GM18502 (cell line): Measurements from ENCODE around the gene HDLBP.

Source experiments
- ATAC-seq: cut with Tn5 transposase; IDR thresholded peaks from one replicate; pipeline ENCODE4 v1.9.1; 2021; ENCODE audit warnings: mild to moderate bottlenecking; ENCODE audit not compliant: unreplicated experiment, poor library complexity

The HDLBP gene, protein sequence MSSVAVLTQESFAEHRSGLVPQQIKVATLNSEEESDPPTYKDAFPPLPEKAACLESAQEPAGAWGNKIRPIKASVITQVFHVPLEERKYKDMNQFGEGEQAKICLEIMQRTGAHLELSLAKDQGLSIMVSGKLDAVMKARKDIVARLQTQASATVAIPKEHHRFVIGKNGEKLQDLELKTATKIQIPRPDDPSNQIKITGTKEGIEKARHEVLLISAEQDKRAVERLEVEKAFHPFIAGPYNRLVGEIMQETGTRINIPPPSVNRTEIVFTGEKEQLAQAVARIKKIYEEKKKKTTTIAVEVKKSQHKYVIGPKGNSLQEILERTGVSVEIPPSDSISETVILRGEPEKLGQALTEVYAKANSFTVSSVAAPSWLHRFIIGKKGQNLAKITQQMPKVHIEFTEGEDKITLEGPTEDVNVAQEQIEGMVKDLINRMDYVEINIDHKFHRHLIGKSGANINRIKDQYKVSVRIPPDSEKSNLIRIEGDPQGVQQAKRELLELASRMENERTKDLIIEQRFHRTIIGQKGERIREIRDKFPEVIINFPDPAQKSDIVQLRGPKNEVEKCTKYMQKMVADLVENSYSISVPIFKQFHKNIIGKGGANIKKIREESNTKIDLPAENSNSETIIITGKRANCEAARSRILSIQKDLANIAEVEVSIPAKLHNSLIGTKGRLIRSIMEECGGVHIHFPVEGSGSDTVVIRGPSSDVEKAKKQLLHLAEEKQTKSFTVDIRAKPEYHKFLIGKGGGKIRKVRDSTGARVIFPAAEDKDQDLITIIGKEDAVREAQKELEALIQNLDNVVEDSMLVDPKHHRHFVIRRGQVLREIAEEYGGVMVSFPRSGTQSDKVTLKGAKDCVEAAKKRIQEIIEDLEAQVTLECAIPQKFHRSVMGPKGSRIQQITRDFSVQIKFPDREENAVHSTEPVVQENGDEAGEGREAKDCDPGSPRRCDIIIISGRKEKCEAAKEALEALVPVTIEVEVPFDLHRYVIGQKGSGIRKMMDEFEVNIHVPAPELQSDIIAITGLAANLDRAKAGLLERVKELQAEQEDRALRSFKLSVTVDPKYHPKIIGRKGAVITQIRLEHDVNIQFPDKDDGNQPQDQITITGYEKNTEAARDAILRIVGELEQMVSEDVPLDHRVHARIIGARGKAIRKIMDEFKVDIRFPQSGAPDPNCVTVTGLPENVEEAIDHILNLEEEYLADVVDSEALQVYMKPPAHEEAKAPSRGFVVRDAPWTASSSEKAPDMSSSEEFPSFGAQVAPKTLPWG (N-terminal part only)

DNA sequence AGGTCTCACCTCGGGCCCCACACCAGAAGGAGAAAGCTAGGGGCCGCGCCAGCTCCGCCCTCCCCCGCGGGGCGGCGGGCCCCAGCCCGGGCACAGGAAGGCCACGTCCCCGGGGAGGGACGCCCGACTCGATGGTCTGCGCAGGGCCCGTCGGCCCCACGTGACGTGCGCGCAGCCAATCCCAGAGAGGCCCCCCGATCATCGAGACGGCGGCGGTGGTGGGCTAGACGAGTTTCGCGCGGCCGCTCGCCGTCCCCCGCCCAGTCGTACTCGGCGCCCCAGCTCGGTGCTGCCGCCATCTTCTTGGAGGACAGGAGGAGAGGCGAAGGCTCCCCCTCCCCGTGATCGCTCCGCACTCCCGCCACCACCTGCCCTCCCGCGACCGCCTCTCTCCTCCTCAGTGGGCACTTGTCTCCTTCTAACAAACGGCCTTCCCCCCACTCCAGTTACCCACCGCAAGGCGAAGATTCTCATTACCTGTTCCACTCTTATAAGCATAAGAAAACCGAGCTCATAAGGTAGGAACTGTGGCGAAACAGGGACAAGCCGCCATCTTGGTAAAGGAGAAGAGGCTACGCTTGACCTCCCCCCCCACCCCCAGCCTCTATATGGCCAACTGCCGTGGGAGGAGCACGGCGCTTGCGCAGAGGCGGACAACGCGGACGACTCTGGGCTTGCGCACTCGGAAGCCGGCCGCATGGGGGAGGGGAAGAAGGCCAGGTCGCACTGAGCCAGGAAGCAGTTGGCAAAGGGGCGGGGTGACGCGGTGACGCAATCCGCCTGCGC is at the start of gene HDLBP:
Gene HDLBP (minus strand): TSS at position 580 of the 786 bp plus-strand sequence. CDS start 48,803 bp downstream, outside the sequence.
- peak; percentile 72 for ATAC-seq

DNA sequence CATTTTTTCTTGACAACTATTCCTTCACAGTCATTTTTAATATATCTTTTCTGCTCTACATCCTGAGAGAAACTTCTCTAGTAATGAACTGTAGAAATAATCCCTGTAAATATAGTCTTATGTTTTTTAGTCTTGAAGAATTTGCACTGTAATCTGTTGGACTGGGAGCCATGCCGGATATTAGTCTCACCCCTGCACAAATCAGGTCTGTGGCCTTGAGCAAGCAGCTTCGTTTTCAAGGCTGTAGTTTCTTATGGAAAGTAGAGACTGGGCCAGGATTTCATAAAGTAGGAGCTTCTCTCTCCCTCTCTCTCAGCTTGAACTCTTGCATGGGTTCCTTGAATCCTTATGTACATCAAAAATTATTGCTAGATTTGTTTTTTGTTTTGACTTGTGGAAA is 49.3 kb upstream of the HDLBP start:
- ATAC-seq, result no peak

DNA sequence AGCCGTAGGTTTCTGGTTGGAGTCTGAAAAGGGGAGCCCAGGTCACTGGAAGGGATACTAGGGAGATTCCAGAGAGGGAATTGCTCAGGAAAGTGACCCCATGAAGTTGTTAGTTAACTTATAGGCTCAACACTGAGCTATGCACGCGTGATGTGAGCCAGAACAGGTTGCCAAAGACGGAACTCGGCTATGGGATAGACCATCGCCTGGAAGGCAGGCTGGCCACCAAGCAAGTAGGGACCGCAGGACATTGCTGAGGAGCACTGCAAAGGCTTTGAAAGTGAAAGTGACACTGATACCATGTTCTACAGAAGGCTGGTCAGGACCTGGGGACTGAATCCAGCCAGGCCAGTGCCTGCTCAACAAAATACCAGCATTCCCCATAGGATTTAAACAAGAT is 48.0 kb upstream of the HDLBP start:
- ATAC-seq, result no peak

DNA sequence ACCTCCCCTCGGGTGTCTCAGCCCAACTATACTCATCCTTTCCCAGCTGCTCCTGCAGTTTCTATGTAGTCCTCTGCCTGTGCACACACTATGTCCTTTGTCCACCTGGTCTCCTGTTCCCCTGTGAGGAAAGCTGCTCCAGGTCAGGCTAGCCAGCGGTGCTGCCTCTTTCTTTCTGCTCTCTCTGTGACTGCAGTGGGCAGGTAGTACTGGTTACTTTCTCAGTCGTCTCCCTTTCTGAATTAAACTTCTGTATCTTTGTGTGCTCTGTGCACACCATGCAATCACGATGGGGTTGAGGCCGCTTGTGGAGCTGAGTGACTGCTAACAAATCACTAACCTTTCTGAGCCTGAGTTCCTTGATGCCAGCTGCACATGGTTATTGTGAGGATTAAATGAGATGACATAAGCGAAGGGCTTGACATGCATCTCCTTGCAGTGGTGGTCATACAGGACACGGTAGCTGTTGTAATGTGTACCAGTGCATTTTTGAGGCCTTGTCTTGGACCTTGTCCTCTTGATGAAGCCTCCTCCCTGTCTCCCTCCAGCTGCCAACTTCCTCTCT is 44.1 kb upstream of the HDLBP start:
- ATAC-seq, result no peak

DNA sequence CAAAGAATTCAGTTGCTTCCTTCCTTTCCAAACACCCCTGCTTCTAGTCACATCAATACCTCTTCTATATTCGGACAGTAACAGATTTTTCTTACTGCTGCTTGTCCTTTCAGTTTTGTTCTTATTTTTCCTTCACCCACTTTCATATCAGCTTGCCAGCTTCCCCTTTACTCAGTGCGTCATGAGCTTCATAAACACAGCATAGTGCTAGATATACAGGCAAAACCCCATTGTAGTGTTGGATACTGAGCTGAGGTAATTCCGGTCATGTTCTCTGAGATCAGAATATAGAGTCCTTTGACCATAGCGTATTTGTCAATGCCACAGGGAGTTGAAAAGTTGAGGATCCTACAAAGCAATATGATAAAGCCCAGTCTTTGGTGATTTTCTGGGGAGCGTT is 43.0 kb upstream of the HDLBP start:
- peak; percentile 40 for ATAC-seq

DNA sequence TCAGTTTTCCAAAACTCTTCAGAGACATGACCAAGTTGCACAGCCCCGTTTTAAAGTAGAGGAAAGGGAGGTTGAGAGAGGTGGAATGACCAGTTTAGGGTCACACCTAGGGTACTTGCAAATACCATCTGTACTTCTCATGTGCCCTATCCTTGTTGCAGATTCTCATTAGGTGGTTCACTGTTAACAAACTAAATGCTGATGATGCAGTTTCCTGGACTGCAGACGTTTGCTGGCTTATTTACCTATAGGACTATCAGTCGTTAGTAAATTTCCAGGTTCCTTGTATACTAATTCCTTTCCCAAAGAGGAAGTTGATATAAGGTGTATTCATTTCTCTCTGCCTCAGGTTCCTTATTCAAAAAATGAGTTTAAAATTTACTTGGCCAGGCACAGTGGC is 42.1 kb upstream of the HDLBP start:
- ATAC-seq, result no peak

DNA sequence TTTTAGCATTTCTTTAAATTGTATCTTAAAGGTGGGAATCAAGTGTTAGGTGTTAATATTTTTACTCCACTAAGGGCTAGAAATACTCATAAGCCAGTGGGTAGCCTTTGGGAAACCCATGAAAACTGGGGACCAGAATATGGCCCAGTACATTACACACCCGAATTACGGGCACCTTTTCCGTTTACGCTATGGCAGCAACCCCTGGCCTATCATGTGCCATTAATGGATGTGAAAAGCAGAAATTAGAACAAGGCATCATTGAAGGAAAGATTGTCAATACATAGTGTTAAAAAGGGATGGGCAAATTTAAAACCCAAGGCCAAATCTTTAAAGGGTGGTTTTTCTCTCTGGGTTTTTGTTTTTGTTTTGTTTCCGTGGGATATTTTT is 41.4 kb upstream of the HDLBP start:
- no peak for ATAC-seq

DNA sequence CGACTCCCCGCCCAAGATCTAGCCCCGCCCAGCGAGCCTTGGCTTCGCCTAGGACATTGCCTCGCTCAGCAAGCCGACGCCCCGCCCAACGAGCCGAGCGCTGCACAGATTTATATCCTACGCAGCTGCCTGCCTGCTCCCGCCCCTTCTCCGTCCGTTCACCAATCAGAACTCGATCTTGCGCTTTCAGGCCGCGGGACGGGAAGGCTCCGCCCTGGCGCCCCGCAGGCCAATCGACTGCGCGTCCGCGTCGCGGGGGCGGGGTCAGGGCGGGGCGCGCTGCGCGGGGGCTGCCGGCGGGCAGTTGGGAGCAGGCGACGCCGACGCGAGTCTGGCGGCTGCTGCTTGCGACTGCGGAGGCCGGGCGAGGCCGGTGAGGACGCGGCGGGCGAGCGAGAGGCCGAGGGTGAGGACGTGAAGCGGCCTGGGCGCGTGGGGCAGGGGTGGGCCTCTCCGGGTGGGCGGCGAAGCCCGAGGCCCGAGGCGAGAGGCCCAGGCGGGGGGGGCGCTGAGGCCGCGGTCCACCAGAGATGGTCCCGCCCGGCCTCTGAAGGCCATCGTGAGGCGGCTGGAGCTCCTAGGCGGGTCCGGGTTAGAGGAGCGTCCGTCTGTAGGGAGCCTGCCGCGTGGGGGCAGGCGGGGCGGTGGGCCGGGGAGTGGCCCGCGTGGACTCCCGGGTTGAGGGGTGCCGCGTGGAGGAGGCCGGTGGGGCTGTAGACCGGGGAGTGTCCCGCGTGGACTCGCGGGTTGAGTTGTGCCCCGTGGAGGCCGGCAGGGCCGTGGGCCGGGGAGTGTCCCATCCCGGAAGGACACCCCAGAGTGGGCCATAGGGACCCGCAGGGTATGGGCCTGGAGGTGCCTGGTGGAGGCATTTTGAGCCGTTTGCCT is 40.8 kb upstream of the HDLBP start, which contains the start of gene FARP2:
Gene FARP2 (plus strand): TSS at position 303 of the 888 bp plus-strand sequence. CDS start 16,823 bp downstream, outside the sequence.
- peak; percentile 80 for ATAC-seq

DNA sequence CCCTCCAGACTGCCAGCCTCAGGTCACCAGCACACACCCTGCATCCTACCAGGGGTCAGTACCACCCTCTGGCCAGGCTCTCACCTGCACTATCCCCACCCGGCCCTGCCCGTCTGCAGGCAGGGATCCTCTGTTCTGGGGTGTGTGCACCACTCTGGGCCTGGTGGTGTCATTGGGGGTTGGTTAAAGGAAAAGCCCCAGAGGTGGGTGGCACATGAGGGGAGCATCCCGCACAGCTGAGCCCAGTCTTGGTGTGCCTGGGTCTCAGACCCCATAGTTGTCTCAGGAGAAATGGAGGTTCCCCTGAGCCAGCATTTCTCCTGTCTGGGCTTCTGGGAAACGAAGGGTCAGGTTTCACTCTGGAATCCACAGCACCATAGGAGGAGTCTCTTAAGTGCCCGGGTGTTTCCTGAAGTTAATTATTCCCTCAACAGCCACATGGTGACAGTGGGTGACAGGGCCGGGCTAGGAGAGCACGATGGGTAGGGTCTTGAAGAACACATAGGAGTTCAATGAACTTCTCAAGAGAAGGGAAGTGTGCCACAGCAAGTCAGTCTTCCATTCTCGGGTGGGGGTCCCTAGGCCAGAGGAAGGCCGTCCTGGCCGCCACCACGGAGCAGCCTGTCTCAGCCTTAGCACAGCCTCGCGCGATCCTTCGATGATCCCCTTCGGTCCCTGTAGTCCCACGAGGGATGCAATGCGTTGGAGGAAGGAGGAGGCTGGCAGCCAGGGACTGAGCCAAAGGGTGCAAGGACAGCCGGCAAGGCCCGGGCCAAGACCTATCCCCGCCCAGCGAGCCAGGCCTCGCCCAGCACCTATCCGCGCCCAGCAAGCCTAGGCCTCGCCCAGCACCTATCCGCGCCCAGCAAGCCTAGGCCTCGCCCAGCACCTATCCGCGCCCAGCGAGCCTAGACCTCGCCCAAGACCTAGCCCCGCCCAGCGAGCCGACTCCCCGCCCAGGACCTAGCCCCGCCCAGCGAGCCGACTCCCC is 39.5 kb upstream of the HDLBP start:
- no peak for ATAC-seq

DNA sequence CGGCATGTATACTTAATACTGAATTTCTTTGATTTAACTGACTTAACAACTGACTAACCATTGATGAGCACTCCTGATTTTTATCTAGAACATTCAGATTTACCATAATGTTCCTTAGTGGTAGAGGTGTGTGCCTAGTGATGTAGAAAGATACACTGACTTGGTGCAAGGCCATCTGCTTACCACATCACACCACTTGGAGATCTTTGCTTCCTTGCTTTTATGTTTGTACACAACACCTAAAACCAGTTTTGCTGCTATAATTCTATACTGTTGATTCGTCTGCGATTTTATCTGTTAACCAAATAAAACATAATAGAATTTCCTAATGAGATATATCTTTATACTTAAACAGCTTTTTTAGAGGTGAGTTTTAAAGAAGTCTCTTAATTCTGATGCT is 36.8 kb upstream of the HDLBP start:
- no peak for ATAC-seq

DNA sequence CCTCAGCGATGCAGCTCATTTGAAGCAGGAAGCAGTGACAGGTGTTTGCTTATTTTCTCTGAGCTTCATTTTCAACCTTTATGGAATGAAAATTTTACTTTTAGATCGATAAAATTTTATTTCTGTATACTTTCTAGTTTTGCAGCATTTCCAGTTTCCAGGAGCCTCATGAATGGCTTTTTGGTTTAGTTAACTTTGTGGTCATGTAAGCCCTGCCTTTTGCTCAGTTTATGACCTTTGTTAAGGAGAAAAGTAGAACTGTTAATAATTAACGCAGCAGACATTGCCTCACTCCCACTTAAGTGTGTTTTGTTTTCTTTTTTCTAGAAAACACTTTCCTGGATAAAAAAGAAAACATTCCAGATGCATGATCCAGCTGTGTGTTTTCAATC is 36.2 kb upstream of the HDLBP start:
- ATAC-seq, result no peak

DNA sequence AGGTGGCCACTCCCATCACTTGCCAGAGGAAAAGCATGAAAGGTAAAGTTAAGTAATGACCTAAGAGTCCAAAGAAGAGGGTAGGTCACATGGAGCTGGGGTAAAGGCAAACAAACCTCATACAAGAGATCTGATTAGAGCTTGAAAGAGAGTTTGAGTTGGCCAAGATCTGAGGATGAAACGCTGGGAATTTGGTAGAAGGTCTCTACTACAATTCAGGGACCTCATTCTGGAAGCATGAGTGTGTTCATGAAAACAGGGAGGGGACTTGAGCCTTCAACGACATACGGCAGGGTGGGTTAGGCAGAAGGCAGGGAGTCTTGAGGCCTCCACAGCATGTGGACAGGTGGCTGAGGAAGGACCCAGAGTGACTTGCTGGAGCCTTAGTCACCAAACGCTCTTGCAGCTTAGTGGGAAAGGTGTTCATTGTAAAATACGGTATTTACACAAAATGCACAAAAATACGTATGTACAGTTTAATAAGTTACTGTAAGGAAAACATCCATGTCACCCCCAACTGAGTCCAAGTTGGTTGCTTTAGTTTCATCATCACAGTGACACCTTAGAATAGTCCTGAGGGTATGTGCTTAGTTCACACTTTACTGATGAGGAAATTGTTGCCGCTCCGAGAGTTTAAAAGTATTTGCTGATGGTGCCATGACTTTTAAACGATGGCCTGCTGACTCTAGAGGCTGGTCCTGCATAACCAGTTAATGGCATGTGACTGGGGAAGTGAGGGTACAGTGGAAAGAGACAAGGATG is 35.6 kb upstream of the HDLBP start:
- ATAC-seq, result no peak

DNA sequence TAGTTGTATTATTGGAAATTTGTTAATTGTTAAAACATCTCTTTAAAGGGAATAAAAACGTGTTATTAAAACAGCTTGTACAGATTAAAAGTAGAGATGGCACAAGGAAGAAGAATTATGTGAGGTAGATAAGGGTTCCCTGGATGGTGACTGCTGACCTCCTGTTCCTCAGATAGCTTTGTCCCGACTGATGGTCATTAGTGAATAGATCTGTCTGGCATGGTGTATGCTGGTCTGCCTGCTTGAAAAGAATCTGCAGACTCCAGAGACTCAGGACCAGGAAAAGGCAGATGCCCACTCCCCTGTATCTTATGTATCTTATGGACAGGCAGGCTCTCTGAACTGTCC is 35.0 kb upstream of the HDLBP start:
- ATAC-seq, result no peak

DNA sequence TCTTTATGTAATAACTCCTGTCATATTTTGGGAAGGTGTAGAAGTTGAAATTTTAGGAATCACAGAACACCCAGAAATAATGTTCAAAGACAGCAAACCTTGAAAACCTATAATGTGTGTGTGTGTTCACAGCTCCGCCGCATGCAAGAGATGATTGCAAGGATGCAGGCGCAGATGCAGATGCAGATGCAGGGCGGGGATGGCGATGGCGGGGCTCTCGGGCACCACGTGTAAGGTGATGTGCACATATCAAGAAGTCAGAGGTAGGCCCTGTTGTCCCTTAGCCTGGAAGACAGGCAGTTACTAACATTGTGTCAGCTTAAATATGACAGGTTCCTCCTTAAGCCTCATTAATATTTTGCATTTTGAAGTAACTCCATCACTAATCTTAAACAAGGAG is 34.5 kb upstream of the HDLBP start:
- no peak for ATAC-seq

DNA sequence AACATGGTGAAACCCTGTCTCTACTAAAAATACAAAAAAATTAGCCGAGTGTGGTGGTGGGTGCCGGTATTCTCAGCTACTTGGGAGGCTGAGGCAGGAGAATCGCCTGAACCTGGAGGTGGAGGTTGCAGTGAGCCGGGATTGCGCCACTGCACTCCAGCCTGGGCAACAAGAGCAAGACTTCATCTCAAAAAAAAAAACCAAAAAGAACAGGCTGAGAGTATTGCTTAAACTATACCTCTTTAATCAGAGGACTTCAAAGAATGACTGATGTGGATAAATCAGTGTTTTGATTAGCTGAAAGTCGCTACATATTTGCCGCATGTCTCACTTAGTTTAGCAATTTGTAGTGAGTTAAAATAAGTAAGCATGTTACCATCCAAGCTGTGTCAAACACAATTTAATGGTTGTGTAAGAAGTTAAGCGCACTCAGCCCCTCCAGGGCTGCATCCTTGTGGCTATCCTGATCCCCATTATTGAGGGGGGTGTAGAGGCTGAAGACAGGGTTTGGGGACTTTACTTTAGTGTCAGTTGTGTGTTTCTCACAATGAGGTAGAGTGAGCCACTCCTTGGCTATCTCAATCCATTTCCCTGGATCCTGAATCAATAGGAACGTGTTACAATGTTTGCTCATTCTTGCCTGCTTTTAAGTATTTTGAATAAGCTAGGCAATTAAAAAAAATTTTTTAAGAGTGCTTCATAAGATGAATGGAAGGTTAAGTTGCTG is 29.6 kb upstream of the HDLBP start:
- ATAC-seq, result no peak

DNA sequence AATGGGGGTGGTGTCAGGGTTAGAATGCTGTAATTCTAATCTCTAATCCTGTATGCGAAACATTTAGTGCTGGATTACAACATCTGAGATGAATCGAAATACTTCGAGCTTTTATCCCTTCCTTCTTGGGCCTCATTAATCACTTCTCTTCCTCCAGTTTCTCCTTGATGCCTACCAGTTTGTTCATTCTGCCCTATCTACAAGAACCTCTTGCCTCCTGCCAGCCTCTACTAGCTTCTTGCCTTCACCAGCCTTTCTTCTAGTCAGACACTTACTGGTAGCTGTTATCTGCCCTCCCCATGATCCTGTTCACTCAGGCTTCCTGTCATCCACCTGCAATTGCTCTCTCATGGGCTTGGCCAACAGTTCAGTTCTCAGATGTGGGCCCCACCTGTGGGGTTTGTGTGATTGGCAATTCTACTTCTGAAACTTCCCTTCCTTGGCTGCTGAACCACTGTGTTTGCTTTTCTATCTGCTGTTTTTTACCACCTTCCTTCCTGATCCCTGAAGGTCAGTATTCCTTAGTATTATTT is 25.2 kb upstream of the HDLBP start:
- no peak for ATAC-seq
